DMS79 (cell line): ENCODE results near the gene FAM219B.

Source experiments
- DNase-seq: peaks from one replicate; lab custom pipeline; 2025; lab: John Stamatoyannopoulos, UW

The FAM219B gene

DNA sequence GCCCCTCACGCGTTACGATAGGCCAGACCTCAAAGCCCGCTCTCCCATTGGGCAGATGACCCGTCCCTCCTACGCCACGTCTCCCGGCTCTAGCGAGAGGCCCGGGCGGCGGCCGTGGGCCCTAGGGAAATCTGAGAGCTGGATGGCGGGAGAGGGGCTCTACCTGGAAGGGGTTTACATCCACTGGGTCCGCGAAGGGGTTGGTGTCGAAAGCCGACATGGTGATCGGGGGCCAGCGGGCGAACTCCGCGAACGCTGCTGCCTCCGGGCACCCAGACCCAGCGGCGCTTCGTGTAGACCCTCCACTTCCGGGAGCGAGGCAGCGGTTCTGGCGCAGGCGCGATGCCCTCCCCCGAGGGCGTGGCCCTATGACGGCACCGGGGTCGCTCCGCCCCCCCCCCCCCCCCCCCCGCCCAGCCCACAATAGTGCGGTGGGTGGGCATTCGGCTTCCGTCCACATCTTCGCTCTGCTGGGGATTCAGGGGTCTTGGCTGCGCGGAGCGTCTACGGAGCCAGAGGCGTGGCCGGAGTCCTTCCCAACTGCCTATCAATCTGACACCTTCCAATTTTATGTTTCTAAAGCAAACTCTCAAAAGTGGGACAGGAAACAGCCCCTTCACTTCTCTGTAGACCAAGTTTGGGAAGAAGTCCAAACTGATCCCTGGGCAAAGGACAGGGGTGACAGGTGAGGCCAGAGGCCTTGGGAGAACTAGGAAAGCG lies 33.5 kb downstream of the FAM219B start, which contains the start of gene SCAMP2:
TSS of gene SCAMP2 (minus strand) at position 330 of the 720 bp plus-strand sequence. CDS start at position 220, 110 bp downstream.
- DNase-seq, result peak; percentile 71

DNA sequence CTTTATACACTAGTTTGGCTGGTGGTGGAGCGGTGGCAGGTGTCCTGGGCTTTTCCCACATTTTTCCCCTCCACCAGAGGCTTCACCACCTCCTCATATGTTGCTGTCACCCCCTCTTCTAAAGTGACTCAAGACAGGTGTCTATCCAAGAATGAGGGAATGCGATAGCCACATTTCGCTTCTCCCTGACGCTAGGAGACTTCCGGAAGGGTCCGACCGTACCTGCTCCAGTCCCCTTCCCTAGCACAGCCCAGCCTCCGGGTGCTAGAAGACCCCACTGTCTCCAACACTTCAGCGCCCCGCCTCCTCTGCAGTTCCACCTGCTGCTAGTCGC lies 34.0 kb downstream of the FAM219B start:
- DNase-seq, result no peak

DNA sequence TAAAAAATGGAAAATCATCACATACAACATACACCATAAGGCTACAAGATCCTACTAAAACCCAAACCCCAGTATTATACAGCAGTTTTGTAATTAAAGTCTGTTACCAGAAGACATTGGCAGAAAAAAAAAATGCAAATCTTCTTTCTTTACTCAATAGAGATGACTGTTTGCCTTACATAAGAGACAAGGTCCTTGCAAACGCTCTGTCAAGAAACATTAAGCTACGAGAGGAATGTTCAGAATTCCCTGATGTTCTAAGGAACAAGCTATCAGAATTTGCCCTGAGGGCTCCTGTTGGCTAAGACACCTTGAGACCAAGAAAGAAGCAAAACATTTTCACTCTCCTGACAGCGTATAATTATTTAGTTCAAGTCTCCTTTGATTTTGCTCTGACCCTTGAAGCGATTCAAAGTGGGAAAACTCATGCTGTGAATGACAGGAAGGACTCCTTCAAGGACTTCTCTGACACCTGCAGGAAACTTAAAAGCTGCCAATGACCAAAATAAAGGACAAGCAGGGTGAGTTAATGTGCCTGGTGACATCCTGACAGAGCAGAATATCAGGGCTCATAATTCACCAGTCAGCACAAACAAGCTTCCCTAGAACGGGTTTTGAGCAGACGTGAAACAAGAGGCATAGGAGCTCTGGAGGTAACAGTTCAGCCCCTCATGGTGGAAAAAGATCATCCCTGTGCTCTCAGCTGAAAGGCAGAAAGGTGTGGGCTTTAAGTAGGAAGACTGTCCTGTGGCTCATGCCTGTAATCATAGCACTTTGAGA lies 36.0 kb downstream of the FAM219B start:
- DNase-seq, result no peak

DNA sequence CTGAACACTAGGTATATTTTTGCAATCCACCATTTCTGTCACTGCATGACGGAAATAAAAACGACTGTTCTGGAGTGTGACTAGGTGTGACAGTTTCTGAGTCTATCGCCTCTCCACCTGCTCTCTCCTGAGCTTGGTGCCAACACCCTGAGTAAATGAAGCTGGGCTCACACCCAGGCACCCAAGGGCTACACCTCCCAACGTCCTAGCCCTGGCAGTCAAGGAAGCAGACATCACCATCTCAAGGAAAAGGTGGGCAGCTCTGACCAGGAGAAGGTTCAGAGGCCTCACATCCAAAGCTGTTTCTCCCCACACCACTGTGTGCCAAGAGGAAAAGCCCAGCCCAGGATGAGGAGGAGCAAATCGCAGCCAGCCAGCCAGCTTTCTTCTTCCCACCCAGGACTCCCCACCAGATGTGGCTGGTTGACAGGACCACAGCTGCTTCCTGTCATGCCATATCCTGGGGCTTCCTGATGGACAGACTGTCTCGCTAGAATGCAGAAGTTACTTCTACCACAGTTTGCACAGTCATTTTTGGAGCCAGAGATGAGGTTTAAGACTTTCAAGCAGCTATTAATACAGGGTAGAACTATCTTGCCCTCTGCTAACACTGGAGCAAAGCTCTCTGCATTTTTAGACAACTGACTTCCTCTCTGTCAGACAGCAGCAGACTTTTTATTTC lies 36.8 kb downstream of the FAM219B start:
- DNase-seq, result no peak

DNA sequence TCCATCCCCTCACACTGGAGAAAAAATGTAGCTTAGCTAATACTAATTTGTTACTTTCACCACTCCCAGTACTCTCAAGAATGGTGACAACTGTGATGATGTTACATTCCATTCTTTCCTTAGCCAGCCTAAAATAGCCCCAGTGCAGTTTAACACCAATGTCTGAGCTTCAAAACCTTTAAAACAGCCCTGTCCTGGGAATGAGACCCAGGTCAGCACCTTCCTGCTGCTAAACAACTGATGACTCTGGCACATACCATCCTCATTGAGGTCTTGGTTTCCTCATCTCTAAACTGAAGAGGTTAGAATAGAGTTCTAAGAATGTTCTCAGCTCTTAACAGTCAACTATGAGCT lies 37.3 kb downstream of the FAM219B start:
- DNase-seq, result no peak

DNA sequence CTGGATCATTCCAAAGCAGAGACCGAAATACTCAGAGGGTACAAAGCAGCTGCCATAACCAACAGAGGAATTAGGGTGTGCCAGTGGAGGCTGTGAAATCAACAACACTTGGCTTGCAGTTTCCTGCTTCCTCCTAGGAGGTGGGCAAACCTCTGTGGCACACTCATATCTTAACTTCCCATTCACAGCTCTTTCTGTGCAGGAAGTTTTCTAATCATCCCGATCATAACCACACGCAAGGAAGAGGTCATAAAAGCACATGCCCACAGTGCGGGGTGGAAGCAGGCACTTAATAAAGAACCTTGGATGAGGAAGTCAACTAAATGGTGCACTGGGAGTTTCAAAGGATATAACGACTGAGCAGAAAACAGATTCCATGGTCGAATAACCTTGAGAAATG lies 38.6 kb downstream of the FAM219B start:
- DNase-seq, result no peak

DNA sequence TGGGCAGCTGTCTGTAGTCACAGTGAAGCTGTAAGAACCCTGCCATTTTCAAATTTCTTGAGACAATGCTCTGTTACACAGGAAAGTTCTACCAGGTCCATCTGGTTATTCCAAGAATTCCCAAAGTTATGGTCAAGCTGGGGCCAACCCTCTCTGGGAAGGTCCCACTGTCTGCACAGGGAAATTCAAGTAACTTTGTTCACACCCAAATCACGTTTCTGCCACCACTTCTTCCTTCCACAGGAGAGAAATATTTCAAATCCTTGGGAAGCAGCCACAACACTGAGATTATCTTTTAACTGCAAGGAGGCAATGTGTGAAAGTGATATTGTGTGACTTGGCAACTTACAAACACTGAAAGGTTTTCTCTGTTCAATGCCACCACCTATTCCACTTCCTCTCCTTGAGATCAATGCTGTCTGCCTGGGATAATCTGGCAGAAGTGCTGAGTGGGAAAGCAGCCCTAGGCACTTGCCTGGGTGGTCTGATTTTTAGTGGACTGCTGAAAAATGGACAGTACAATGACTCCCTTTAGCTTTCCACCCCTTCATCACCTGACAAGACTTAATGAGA lies 39.1 kb downstream of the FAM219B start:
- no peak for DNase-seq

DNA sequence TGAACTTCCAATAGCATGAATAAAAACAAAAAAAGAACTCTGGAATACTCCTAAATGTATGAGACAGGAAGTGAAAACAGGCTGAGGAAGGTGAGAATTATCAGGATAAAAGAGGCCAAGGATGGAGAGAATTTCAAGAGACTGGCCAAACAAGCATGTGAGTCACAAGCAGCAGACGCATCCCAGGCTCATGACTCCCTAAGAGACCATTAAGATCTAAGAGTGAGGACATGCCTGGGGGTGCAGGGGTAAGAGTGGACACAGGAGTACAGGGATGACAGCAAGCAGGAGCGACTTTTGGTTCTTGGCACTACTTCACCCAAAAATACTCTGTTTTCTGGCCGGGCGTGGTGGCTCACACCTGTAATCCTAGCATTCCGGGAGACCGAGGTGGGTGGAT lies 40.6 kb downstream of the FAM219B start:
- no peak for DNase-seq

DNA sequence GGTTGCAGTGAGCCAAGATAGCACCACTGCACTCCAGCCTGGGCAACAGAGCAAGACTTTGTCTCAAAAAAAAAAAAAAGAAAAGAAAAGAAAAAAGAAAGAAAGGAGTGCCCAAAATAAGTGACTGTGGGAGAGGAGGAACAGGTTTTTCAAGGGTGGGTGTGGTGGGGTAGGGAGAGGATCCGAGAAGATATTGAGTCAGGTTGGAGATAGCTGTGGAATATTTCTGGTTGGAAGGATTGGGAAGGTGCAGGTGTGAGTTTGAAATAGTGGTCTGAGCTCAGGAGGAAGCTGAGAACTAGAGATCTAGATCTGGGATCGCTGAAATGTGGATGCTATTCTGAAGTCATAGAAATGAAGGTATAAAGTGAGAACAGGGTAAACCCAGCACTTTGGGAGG lies 41.3 kb downstream of the FAM219B start:
- no peak for DNase-seq

DNA sequence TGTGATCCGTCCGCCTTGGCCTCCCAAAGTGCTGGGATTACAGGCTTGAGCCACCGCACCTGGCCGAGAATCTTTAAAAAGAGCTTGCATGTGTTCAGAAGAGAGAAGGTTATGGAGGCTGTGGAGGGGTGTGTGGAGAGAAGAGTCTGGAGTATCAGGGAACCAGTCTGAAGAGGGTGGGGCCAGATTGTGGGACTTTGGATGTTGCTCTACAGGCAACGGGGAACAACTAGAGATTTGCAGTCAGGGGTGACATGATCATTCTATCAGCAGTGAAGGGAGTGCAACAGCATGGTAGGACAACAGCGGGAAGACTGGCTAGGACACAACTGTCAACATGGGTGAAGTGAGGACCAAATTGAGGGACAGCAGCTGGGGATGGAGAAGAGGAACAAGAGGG lies 42.4 kb downstream of the FAM219B start:
- no peak for DNase-seq

DNA sequence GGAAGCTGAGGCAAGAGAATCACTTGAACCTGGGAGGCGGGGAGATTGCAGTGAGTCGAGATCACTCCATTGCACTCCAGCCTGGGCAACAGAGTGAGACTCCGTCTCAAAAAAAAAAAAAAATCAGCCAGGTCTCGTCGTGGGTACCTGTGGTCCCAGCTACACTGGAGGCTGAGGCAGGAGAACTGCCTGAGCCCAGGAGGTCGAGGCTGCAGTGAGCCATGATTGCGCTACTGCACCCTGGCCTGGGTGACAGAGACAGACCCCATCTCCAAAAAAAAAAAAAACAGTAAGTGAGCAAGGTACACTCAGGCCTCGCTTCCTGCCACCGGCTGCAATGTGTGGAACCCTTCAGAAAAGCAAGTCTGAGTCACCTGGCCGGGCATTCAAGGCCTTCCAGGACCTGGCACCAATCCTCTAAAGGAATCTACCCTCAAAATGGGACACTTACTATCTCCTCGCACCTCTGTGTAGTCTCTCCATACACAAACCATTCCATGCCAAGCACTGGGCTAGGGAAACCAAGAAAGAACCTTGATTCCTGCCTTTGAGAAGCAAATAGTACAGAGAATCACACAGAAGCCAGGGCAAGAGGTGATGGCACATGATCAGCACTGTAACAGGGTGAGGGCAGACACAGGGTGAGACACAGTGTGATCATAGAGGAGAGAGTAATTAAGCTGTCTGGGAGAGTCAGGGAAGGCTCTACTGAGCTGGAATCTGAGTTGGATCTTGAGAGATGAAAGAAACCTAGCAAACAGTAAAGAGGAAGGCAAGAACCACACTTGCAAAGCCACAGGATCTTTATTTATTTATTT lies 43.2 kb downstream of the FAM219B start:
- no peak for DNase-seq

DNA sequence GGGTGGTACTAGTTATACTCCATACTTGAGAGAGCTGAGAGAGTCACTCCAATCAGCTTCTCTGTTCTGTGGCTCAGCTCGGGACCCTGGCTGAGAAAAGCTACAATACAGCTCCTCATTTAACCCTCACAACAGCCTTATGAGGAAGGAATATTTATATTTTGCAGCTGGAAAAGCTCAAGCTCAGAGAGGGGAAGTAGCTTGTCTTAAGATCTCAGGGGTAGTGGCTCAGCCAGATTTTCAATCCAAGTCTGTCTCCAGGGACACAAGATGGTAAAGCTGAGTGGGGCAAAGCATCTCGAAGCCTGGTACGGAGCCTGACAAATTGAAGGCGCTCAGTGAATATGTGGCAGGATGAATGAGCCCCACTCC lies 48.3 kb downstream of the FAM219B start:
- no peak for DNase-seq

DNA sequence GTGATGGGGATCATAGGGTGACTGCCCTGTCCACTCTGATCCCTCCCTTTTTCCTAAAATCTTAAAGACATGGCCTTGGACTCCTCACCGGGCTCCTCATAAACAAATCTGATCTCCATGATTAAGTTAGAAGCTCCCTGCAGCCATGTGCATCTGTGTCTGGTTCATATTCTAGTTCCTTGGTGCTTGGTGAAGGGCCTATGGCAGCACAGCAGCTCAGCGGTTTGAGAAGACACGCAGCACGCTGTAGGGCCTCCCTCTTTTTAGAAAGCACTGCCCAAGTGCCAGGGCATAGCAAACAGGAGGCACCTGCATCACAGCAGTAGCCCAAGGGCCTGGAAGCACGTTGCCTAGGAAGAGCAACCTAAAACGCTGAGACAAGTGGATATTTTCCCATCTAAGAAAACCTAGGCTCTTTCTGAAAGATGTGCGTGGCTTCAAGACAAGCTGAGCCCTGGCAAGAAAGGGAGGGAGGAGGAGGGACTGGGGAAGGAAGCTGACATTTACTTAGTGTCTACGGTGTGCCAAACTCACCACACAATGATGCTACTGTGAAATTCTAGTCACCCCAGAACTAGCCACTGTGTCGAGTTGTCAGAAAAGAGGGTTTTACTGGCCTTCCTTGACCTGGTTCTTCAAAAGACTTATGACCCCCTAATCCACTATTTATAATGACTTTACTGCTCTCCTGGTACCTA lies 48.8 kb downstream of the FAM219B start:
- DNase-seq, result no peak

DNA sequence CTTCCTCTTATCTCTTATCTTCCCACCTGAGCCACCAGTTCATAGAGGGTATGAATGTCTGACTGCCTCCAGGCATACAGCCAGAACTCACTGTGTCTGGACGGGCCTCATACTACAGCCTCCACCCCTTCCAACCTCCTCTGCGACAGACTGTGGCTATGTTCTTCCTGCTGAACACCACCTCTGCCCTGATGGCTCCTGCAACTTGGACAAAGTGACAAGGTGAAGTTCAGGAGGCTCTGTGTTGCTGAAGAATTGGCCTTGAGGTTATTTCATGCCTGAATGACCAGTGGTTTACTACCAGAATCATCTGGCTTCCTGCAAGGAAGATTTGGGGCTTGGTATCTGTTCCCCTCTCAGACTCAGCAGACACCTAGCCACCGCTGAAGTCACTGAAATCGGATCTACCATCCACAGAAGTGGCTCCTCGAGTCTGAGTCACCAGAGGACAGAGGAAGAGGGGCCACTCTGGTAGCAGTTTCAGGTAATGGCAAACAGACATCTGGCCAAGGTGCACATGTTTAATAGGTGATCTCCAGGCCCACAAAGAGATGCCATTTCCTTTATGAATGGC lies 49.5 kb downstream of the FAM219B start:
- peak; percentile 29 for DNase-seq

DNA sequence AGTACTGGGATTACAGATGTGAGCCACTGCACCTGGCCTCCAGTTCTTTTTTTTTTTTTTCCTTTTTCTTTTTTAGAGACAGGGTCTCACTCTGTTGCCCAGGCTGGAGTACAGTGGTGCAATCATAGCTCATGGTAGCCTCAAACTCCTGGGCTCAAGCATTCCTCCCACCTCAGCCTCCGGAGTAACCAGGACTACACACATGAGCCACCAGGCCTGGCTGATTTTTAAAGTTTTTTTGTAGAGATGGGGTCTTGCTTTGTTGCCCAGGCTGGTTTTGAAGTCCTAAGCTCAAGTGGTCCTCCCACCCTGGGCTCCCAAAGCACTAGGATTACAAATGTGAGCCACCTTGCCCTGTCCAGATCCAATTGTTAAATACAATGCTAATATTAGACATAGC lies 50.1 kb downstream of the FAM219B start:
- DNase-seq, result no peak

DNA sequence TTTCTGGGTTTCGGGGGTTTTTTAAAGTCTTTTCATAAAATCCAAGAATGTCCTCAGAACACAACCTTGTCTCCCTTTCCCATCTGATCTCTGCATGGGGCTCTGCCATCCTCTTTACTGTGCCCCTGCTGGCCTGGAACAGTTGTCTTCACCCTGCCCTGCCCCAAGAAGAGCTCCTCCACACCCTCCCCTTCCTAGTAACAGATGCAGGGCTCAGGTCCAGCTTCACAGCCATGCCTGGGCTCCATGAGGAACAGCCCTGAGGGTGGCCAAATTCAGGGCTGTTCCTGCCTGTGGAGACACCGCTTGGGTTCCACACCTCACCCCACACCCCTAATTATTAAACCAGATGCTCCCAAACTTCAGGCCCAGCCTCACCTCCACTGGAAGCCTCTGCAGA lies 50.8 kb downstream of the FAM219B start:
- no peak for DNase-seq

DNA sequence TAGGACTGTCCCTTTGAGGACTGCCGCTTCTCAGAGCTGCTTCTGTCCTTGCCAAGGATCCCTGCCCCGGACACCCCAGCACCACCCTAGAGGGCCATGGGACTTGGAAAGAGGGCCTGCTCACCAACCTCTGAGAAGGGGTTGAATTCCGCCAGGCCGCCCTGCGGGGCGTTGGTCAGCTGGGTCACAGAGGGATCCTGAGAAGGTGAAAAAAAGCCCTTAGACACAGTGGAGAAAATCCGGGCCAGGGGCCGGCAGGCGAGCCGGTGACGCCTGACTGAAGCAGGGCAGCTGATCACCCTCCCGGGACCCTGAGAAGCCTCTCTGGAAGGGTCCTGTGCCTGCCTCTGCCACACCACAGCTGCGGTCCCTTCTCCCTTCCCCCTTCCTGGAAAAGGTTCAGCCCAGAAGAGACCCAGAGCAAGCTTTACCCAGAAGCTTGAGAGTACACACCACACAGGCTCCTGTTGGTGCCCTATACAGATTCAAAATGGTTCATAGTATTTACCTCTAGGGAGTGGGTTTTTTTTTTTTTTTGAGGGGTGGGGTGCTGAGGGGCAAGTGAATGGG lies 52.1 kb downstream of the FAM219B start:
- no peak for DNase-seq

DNA sequence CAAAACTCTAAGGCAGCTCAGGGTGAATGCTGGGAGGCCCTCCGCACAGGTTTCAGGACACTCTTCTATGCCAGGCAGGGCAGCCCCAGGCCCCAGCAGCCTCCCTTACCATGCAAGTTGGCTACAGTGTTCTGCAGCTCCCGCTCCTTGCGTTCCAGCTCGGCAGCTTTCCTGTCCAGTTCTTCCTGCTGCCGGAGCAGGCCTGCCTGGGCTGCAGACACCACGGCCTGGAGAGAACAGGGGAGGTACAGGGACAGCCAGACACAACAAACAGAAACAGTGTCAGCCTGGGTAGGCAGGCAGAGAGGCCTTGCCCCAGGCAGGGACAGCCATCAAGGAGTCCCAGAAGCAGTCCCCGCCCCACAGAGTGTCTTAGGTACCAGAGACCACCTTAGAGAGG lies 54.7 kb downstream of the FAM219B start:
- no peak for DNase-seq

DNA sequence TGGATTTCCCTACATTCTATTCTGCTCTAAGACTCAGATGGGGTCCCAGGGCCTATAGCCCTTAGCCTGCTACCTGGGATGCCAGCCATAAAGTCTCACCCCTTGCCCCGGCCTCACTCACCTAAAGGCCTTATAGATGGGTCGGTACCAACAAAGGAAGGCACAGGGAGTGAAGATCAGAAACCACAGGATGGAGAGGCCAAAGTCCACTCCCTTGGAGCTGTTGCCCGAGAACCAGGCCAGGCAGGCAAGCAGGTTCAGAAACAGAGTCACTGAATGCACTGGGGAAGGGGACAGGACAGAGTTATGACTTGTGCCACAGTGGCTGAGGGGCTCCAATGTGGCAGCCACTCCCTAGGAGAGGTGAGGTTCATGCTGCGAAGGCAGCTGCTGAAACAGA lies 56.3 kb downstream of the FAM219B start:
- DNase-seq, result no peak
